Activated T-cell treated with anti-CD3 and anti-CD28 coated beads for 48 hours (primary cell): ENCODE data around the gene FAM216B.

ENCODE experiments used
- DNase-seq: peaks from one replicate; pipeline ENCODE4 v3.0.0-alpha.2; 2020; ENCODE audit warnings: low read depth

FAM216B gene

DNA sequence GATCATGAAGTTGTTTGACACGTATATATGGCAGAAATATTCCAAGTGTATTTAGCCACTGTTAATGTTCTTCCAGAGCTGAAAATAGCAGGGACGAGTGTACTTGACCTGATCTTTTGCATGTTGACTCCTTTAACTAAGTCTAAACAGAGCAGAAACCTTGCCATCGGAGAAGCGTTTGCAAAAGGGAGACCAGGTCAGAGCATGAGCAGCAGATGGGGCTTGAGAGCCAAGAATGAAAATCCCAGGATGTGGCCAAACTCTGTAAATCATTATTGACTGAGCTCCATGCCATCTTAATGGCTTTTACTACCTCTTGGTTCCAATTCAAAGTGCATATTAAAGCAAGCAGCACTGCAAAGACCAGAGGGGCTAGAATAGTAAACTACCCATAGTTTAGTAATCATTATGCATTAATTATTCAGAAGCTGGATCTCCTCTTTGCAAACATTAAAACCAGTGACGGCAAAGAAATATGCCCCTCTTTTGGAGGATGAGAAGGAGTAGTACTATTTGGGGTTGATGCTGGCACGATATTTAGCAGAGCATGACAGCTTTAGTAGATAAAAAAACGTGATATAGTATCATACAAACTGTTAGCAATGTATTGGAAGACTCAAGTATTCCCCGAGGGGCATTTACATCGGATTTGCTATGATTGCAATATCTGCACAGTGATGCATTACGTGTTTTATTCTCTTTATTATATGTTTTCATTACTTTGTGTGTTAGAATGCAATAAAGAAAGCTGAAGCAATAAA, 55.7 kb downstream of the FAM216B start:
- DNase-seq: no peak
